ENCODE data around the gene SIRT2.

Gene SIRT2

DNA sequence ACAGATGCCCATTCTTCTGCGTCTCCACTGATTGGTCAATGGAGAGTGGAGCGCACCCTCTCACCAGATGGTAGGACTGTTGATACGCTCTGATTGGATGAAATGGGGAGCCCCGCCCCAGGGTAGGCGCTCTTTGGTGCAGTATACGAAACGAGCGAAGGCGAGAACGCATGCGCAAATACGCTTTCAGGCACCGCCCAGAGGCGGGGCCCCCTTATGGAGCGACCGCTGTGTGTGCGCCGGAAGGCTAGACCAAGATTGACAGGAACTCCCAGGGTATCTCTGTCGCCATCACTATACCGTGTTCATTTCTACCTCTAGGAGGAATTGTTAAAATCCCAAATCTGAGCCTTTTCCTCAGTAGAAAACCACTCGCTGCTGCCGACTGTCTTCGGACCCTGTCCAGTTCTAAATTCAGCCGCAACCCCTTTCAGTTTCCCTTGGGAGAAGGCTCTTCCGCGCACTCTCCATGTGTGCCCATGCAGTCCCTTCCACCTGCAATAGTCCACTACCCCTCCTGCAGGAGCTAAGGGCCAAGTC, 48.9 kb downstream of the SIRT2 start (continued):
- no peak for TF ChIP-seq ZNF274 (IDR thresholded peaks at IDR 0.05; ENCODE audit: low read length)
- no peak for TF ChIP-seq ZNF274 (tag by site-specific recombination; IDR thresholded peaks at IDR 0.05; ENCODE audit: borderline replicate concordance)
- TF ChIP-seq, protein P1, sequence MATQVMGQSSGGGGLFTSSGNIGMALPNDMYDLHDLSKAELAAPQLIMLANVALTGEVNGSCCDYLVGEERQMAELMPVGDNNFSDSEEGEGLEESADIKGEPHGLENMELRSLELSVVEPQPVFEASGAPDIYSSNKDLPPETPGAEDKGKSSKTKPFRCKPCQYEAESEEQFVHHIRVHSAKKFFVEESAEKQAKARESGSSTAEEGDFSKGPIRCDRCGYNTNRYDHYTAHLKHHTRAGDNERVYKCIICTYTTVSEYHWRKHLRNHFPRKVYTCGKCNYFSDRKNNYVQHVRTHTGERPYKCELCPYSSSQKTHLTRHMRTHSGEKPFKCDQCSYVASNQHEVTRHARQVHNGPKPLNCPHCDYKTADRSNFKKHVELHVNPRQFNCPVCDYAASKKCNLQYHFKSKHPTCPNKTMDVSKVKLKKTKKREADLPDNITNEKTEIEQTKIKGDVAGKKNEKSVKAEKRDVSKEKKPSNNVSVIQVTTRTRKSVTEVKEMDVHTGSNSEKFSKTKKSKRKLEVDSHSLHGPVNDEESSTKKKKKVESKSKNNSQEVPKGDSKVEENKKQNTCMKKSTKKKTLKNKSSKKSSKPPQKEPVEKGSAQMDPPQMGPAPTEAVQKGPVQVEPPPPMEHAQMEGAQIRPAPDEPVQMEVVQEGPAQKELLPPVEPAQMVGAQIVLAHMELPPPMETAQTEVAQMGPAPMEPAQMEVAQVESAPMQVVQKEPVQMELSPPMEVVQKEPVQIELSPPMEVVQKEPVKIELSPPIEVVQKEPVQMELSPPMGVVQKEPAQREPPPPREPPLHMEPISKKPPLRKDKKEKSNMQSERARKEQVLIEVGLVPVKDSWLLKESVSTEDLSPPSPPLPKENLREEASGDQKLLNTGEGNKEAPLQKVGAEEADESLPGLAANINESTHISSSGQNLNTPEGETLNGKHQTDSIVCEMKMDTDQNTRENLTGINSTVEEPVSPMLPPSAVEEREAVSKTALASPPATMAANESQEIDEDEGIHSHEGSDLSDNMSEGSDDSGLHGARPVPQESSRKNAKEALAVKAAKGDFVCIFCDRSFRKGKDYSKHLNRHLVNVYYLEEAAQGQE (tag by site-specific recombination; IDR thresholded peaks at IDR 0.05), result peak; percentile 57; the same call in 1 of the 2 replicates
- TF ChIP-seq ZNF521 (tag by site-specific recombination; IDR thresholded peaks at IDR 0.05), result no peak
- TF ChIP-seq, protein P2, sequence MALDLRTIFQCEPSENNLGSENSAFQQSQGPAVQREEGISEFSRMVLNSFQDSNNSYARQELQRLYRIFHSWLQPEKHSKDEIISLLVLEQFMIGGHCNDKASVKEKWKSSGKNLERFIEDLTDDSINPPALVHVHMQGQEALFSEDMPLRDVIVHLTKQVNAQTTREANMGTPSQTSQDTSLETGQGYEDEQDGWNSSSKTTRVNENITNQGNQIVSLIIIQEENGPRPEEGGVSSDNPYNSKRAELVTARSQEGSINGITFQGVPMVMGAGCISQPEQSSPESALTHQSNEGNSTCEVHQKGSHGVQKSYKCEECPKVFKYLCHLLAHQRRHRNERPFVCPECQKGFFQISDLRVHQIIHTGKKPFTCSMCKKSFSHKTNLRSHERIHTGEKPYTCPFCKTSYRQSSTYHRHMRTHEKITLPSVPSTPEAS (tag by site-specific recombination; IDR thresholded peaks at IDR 0.05), result no peak
- TF ChIP-seq ZNF747 (tag by site-specific recombination; IDR thresholded peaks at IDR 0.05), result no peak
- no peak; the same call in 1 of the 2 replicates for TF ChIP-seq KLF16 (tag by site-specific recombination; IDR thresholded peaks at IDR 0.05)
- no peak for TF ChIP-seq ZNF792 (tag by site-specific recombination; IDR thresholded peaks at IDR 0.05)
- TF ChIP-seq ZNF707 (tag by site-specific recombination; IDR thresholded peaks at IDR 0.05), result no peak
- TF ChIP-seq MYNN (tag by site-specific recombination; IDR thresholded peaks at IDR 0.05; ENCODE audit: borderline replicate concordance), result no peak
- TF ChIP-seq ZNF623 (tag by site-specific recombination; IDR thresholded peaks at IDR 0.05), result no peak; the same call in 1 of the 2 replicates
- TF ChIP-seq, protein P3, sequence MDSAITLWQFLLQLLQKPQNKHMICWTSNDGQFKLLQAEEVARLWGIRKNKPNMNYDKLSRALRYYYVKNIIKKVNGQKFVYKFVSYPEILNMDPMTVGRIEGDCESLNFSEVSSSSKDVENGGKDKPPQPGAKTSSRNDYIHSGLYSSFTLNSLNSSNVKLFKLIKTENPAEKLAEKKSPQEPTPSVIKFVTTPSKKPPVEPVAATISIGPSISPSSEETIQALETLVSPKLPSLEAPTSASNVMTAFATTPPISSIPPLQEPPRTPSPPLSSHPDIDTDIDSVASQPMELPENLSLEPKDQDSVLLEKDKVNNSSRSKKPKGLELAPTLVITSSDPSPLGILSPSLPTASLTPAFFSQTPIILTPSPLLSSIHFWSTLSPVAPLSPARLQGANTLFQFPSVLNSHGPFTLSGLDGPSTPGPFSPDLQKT (IDR thresholded peaks at IDR 0.05; ENCODE audit: borderline replicate concordance, low read depth, low read length), result no peak
- TF ChIP-seq GLI2 (tag by site-specific recombination; IDR thresholded peaks at IDR 0.05; ENCODE audit: borderline replicate concordance, low read depth), result no peak
- TF ChIP-seq ZIC2 (tag by site-specific recombination; IDR thresholded peaks at IDR 0.05), result no peak
- TF ChIP-seq SCRT1 (tag by site-specific recombination; IDR thresholded peaks at IDR 0.05; ENCODE audit: borderline replicate concordance), result no peak
- TF ChIP-seq ZNF423 (tag by site-specific recombination; IDR thresholded peaks at IDR 0.05), result no peak
- TF ChIP-seq GLI4 (tag by site-specific recombination; IDR thresholded peaks at IDR 0.05), result no peak
- peak; percentile 63 for TF ChIP-seq ZNF664 (tag by site-specific recombination; IDR thresholded peaks at IDR 0.05)
- peak; percentile 14; the same call in 1 of the 2 replicates for TF ChIP-seq YY1 (tag by site-specific recombination; IDR thresholded peaks at IDR 0.05)
- TF ChIP-seq, protein P4, sequence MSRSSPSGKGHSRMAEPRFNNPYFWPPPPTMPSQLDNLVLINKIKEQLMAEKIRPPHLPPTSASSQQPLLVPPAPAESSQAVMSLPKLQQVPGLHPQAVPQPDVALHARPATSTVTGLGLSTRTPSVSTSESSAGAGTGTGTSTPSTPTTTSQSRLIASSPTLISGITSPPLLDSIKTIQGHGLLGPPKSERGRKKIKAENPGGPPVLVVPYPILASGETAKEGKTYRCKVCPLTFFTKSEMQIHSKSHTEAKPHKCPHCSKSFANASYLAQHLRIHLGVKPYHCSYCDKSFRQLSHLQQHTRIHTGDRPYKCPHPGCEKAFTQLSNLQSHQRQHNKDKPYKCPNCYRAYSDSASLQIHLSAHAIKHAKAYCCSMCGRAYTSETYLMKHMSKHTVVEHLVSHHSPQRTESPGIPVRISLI (tag by site-specific recombination; IDR thresholded peaks at IDR 0.05), result no peak
- TF ChIP-seq ZNF2 (tag by site-specific recombination; IDR thresholded peaks at IDR 0.05), result peak; percentile 81; the same call in 1 of the 2 replicates
- TF ChIP-seq, protein P5, sequence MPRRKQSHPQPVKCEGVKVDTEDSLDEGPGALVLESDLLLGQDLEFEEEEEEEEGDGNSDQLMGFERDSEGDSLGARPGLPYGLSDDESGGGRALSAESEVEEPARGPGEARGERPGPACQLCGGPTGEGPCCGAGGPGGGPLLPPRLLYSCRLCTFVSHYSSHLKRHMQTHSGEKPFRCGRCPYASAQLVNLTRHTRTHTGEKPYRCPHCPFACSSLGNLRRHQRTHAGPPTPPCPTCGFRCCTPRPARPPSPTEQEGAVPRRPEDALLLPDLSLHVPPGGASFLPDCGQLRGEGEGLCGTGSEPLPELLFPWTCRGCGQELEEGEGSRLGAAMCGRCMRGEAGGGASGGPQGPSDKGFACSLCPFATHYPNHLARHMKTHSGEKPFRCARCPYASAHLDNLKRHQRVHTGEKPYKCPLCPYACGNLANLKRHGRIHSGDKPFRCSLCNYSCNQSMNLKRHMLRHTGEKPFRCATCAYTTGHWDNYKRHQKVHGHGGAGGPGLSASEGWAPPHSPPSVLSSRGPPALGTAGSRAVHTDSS (tag by site-specific recombination; IDR thresholded peaks at IDR 0.05), result no peak
- TF ChIP-seq ZNF701 (tag by site-specific recombination; IDR thresholded peaks at IDR 0.05), result no peak
- no peak; the same call in 1 of the 2 replicates for TF ChIP-seq FEZF1 (tag by site-specific recombination; IDR thresholded peaks at IDR 0.05)
- TF ChIP-seq BCL11A (tag by site-specific recombination; IDR thresholded peaks at IDR 0.05; ENCODE audit: low read depth), result no peak; the same call in 1 of the 2 replicates
- 0 out of 2 replicates have a peak, but pooled peaks have one; percentile 71 for TF ChIP-seq KLF7 (tag by site-specific recombination; IDR thresholded peaks at IDR 0.05; ENCODE audit: borderline replicate concordance)
- no peak for TF ChIP-seq ZNF121 (tag by site-specific recombination; IDR thresholded peaks at IDR 0.05)
- TF ChIP-seq, protein P6, sequence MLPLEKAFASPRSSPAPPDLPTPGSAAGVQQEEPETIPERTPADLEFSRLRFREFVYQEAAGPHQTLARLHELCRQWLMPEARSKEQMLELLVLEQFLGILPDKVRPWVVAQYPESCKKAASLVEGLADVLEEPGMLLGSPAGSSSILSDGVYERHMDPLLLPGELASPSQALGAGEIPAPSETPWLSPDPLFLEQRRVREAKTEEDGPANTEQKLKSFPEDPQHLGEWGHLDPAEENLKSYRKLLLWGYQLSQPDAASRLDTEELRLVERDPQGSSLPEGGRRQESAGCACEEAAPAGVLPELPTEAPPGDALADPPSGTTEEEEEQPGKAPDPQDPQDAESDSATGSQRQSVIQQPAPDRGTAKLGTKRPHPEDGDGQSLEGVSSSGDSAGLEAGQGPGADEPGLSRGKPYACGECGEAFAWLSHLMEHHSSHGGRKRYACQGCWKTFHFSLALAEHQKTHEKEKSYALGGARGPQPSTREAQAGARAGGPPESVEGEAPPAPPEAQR (tag by site-specific recombination; IDR thresholded peaks at IDR 0.05), result no peak
- TF ChIP-seq ZNF785 (tag by site-specific recombination; IDR thresholded peaks at IDR 0.05), result no peak
- TF ChIP-seq, protein P7, sequence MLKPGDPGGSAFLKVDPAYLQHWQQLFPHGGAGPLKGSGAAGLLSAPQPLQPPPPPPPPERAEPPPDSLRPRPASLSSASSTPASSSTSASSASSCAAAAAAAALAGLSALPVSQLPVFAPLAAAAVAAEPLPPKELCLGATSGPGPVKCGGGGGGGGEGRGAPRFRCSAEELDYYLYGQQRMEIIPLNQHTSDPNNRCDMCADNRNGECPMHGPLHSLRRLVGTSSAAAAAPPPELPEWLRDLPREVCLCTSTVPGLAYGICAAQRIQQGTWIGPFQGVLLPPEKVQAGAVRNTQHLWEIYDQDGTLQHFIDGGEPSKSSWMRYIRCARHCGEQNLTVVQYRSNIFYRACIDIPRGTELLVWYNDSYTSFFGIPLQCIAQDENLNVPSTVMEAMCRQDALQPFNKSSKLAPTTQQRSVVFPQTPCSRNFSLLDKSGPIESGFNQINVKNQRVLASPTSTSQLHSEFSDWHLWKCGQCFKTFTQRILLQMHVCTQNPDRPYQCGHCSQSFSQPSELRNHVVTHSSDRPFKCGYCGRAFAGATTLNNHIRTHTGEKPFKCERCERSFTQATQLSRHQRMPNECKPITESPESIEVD (tag by site-specific recombination; IDR thresholded peaks at IDR 0.05), result no peak
